Measurements from ENCODE around the gene RINL.
"Not testable (repeated sequence)": the region's sequence is repeated elsewhere in the genome, so short reads cannot be mapped to it uniquely, and the experiment has no call there.

RINL gene

DNA sequence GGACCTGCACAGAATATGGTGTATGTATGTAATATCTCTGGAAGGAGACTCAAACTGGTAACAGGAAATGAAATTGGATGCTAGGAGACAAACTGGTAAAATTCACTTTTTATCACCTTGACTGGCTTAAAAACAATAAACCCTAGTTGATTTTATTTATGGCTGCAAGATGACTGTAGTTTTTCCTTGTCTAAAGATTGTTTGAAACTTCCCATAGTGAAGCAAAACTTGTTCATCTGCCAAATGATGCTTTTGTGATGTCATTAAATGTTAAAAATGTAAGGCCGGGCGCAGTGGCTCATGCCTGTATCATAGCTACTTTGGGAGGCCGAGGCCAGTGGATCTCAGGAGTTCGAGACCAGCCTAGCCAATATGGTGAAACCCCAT lies 44.0 kb downstream of the RINL start:
- no peak for DNase-seq (ENCODE audit: low read depth)

DNA sequence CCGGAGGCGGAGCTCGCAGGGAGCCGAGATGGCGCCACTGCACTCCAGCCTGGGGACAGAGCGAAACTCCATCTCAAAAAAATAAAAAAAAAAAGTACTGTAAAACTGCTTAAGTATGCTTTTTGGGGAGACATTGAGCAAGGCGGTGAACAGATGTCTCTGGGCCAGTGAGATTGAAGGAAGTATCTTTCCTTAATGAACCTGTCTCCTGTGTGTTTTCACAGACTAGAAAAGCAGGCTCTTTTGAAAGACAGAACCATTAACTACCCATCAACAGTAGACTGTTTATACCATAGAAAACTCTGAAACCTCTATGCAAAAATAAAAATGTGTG lies 45.0 kb downstream of the RINL start:
- DNase-seq (ENCODE audit: low read depth): no peak

- peak; percentile 99 for DNase-seq (ENCODE audit: low read depth)
Observed at GRCh38 chr19:38831142-38831605, 46.9 kb downstream of the RINL start.

- peak; percentile 71 for DNase-seq (ENCODE audit: low read depth)
Observed at GRCh38 chr19:38830039-38830733, 47.9 kb downstream of the RINL start.

- DNase-seq (ENCODE audit: low read depth): peak; percentile 82
Observed at GRCh38 chr19:38829203-38829602, 48.9 kb downstream of the RINL start.

DNA sequence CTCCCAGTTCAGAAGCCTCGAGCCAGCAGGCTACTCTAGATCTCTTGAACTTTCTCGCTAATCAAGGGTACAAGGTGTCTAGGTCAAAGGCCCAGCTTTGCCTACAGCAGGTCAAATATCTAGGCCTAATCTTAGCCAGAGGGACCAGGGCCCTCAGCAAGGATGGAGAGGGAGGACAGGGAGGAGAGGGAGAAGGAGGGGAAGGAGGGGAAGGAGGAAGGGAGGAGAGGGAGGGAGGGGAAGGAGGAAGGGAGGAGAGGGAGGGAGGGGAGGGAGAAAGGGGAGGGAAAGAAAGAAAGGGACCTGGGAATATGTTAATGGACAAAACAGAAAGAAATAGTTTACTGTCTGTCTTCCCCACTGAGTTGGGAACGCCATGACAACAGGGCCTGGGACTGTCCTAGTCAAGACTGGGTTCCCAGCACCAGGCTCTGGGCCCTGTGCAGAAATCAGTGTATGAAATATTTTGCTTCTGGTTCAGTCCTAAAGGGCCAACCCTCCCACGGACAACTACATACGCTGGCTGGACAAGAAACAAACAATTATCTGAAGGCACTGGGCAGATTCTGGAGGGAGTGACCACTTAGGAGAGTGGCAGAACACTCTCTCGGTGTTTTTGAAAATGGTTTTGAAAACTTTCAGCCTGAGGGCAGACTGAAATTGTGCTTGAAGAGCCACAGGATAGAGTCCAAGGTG lies 51.1 kb downstream of the RINL start:
- DNase-seq (ENCODE audit: low read depth): no peak

DNA sequence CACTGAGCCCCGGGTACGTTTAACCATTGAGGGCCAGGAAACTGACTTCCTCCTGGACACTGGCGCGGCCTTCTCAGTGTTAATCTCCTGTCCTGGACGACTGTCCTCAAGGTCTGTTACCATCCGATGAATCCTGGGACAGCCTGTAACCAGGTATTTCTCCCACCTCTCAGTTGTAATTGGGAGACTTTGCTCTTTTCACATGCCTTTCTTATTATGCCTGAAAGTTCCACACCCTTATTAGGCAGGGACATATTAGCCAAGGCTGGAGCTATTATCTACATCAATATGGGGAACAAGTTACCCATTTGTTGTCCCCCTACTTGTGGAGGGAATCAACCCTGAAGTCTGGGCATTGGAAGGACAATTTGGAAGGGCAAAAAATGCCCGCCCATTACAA lies 52.1 kb downstream of the RINL start:
- not testable (repeated sequence) for DNase-seq (ENCODE audit: low read depth)

- DNase-seq (ENCODE audit: low read depth): not testable (repeated sequence)
Observed at GRCh38 chr19:38821230-38821825, 56.7 kb downstream of the RINL start.

DNA sequence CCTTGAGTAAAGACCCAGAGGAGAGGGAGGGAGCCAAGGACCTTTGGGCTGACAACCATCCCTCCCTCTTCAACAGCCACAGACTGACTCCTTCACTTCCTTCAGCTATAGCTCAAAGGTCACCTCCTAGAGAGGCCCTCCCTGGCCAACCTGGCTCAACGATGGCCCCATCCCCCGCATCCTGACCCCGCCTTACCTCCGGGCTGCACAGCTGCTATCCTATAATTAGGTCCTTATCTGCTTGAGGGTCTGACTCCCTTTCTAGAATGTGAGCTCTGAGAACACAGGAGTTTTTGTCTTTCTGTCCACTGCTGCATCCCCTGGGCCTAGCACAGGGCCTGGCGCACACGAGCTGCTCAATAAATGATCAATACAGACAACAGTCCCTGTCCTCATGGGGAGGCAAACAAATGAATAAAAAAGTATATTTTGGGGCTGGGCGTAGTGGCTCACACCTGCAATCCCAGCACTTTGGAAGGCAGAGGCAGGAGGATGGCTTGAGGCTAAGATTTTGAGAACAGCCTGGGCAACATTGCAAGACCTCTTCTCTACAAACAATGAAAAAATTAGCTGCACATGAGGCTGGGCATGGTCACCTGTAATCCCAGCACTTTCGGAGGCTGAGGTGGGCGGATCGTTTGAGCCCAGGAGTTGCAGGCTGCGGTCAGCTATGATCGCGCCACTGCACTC lies 58.7 kb downstream of the RINL start:
- DNase-seq (ENCODE audit: low read depth): no peak

Measured in amniotic epithelial cell (primary cell).